Measurements from ENCODE around the gene TBX20. TPM values are rescaled to one million over a fixed set of nuclear protein-coding genes. Genes with fewer than 3 reads are reported as not detected.

The TBX20 gene
- total RNA-seq, 3 donors from 2014 or later (not counting 1 experiment from before 2014, with no cell fraction given), result not detected

- H3K9me3 ChIP-seq (ENCODE audit: control insufficient read depth, insufficient read depth, low read length), result peaks cover 5% of the 10 kb centered on the region
- H3K4me1 Mint-ChIP-seq, result peaks cover 0 to 8% of the 10 kb centered on the region in 2 donors
- peaks cover 66% of the 10 kb centered on the region for H3K27me3 ChIP-seq (ENCODE audit: control insufficient read depth, insufficient read depth, low read length)
- peak overlapping the region; percentile 45 for H3K4me3 Mint-ChIP-seq
- ATAC-seq, result no peak
- no peaks in the 10 kb centered on the region for H3K36me3 Mint-ChIP-seq
- no peaks in the 10 kb centered on the region for H3K36me3 ChIP-seq (ENCODE audit: control insufficient read depth, insufficient read depth, low read length)
- no peak overlapping the region for H3K27ac Mint-ChIP-seq
- H3K27me3 Mint-ChIP-seq (ENCODE audit: low read depth in 2 of 2), result peaks cover 70 to 78% of the 10 kb centered on the region in 2 donors
- peaks cover 12% of the 10 kb centered on the region for H3K4me1 ChIP-seq (ENCODE audit: control insufficient read depth, insufficient read depth, low read length)
- intact Hi-C loops (cut with micrococcal nuclease), result no loop called here
- WGBS (ENCODE audit: insufficient coverage), result 12% methylated on average over 16 of the region's 16 CpGs
- H3K9me3 Mint-ChIP-seq, result no peaks in the 10 kb centered on the region
- H3K4me3 ChIP-seq (ENCODE audit: low read length), result no peak overlapping the region
- H3K27ac ChIP-seq (ENCODE audit: low read length), result no peak overlapping the region
- DNase-seq, result no peak
- TF ChIP-seq CTCF (IDR thresholded peaks at IDR 0.05), result no peak
Measured at GRCh38 chr7:35252612-35253459, 1.1 kb downstream of the TBX20 start.

GRCh38 chr7:35251606-35252310 lies 2.1 kb downstream of the TBX20 start:
- intact Hi-C loops (cut with micrococcal nuclease), result no loop called here
- 10% methylated on average over 5 of the region's 5 CpGs for WGBS (ENCODE audit: insufficient coverage)
- peaks cover 61% of the 10 kb centered on the region for H3K27me3 ChIP-seq (ENCODE audit: control insufficient read depth, insufficient read depth, low read length)

GRCh38 chr7:35250941-35251340 lies 3.0 kb downstream of the TBX20 start:
- peaks cover 57% of the 10 kb centered on the region for H3K27me3 ChIP-seq (ENCODE audit: control insufficient read depth, insufficient read depth, low read length)
- no peak for ATAC-seq
- WGBS (ENCODE audit: insufficient coverage), result no CpG with 5 or more reads among the region's 1 CpG
- H3K9me3 ChIP-seq (ENCODE audit: control insufficient read depth, insufficient read depth, low read length), result peaks cover 3% of the 10 kb centered on the region
- Mint-ChIP-seq H3K27ac (no peak overlapping the region), H3K36me3 (no peaks in the 10 kb centered on the region), H3K27me3 (ENCODE audit: low read depth in 2 of 2) (peaks cover 61 to 74% of the 10 kb centered on the region in 2 donors), H3K4me3 (no peak overlapping the region), H3K4me1 (peaks cover 0 to 8% of the 10 kb centered on the region in 2 donors), H3K9me3 (no peaks in the 10 kb centered on the region)
- H3K36me3 ChIP-seq (ENCODE audit: control insufficient read depth, insufficient read depth, low read length), result no peaks in the 10 kb centered on the region
- no peak overlapping the region for H3K4me3 ChIP-seq (ENCODE audit: low read length)
- H3K4me1 ChIP-seq (ENCODE audit: control insufficient read depth, insufficient read depth, low read length), result peaks cover 12% of the 10 kb centered on the region
- no peak overlapping the region for H3K27ac ChIP-seq (ENCODE audit: low read length)
- no peak for DNase-seq
- no peak for TF ChIP-seq CTCF (IDR thresholded peaks at IDR 0.05)
- intact Hi-C loops (cut with micrococcal nuclease), result no loop called here

More at GRCh38 chr7:35251606-35252310, 2.1 kb downstream of the TBX20 start:
- no peak for DNase-seq
- no peaks in the 10 kb centered on the region for H3K36me3 ChIP-seq (ENCODE audit: control insufficient read depth, insufficient read depth, low read length)
- Mint-ChIP-seq H3K27me3 (ENCODE audit: low read depth in 2 of 2) (peaks cover 68 to 81% of the 10 kb centered on the region in 2 donors), H3K36me3 (no peaks in the 10 kb centered on the region), H3K27ac (no peak overlapping the region), H3K4me3 (no peak overlapping the region), H3K4me1 (peaks cover 0 to 8% of the 10 kb centered on the region in 2 donors), H3K9me3 (no peaks in the 10 kb centered on the region)
- TF ChIP-seq CTCF (IDR thresholded peaks at IDR 0.05), result no peak
- H3K4me3 ChIP-seq (ENCODE audit: low read length), result no peak overlapping the region
- H3K4me1 ChIP-seq (ENCODE audit: control insufficient read depth, insufficient read depth, low read length), result peaks cover 12% of the 10 kb centered on the region
- H3K27ac ChIP-seq (ENCODE audit: low read length), result no peak overlapping the region
- H3K9me3 ChIP-seq (ENCODE audit: control insufficient read depth, insufficient read depth, low read length), result peaks cover 5% of the 10 kb centered on the region
- ATAC-seq, result no peak
